ENCODE results near the gene RPL13A. TPM values are rescaled to one million over a fixed set of nuclear protein-coding genes. Genes with fewer than 3 reads are reported as not detected.
A peak's percentile ranks its signal among the peaks of the same experiment; 100 is the strongest.

The RPL13A gene
- total RNA-seq, 1 experiment from 2014 or later, result 1,196 TPM

DNA sequence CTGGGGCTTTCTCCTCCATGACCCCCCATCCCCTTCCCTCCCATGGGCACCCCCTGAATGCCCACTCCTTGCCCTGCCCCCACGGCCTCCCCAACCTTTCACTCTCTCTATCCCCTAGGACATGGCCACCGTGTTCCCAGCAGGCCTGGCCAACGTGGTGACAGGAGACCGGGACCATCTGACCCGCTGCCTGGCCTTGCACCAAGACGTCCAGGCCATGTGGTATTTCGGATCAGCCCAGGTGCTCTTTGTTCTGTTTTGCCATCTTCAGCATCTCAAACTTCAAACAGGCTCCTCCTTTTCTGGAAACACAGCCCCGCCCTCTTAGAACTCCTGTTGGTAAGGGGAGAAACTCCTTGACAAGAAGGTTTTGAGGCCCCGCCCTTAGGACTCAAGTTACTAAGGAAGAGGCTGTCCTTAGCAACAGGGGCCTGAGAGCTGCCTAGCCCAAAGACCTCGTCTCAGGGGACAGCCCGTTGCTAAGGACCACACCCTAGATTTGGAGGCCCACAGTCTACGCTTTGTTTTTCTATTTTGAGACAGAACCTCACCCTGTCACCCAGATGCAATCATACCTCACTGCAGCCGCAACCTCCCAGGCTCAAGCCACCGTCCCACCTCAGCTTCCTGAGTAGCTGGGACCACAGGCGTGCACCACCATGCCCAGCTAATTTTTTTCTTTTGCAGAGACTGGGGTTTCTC lies 18.5 kb upstream of the RPL13A start:
- Histone ChIP-seq H3K4me1 (ENCODE audit: control insufficient read depth, insufficient read depth, low read length) (no peaks in the 10 kb centered on the region), H3K9me3 (ENCODE audit: control insufficient read depth, insufficient read depth, low read depth, low read length) (no peaks in the 10 kb centered on the region), H3K36me3 (ENCODE audit: control insufficient read depth, insufficient read depth, low read length) (no peaks in the 10 kb centered on the region), H3K27ac (ENCODE audit: low read length) (no peak overlapping the region), H3K27me3 (ENCODE audit: control insufficient read depth, insufficient read depth, low read length) (no peaks in the 10 kb centered on the region), H3K4me3 (ENCODE audit: low read depth in 2 of 2, low read length in 2 of 2) (no peak overlapping the region)
- ATAC-seq (0 out of 2 replicates have a peak, but pooled peaks have one; percentile 46), DNase-seq (ENCODE audit: low read depth, low spot score) (no peak)
- TF ChIP-seq TCF7L2 (IDR thresholded peaks at IDR 0.05; ENCODE audit: low read depth, low read length) (no peak), SIN3A (IDR thresholded peaks at IDR 0.05; ENCODE audit: borderline replicate concordance, insufficient read depth, low read depth, low read length) (no peak), POLR2AphosphoS5 (IDR thresholded peaks at IDR 0.05; ENCODE audit: low read depth, low read length) (no peak)
- TF ChIP-seq, protein P1, sequence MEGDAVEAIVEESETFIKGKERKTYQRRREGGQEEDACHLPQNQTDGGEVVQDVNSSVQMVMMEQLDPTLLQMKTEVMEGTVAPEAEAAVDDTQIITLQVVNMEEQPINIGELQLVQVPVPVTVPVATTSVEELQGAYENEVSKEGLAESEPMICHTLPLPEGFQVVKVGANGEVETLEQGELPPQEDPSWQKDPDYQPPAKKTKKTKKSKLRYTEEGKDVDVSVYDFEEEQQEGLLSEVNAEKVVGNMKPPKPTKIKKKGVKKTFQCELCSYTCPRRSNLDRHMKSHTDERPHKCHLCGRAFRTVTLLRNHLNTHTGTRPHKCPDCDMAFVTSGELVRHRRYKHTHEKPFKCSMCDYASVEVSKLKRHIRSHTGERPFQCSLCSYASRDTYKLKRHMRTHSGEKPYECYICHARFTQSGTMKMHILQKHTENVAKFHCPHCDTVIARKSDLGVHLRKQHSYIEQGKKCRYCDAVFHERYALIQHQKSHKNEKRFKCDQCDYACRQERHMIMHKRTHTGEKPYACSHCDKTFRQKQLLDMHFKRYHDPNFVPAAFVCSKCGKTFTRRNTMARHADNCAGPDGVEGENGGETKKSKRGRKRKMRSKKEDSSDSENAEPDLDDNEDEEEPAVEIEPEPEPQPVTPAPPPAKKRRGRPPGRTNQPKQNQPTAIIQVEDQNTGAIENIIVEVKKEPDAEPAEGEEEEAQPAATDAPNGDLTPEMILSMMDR (IDR thresholded peaks at IDR 0.05), result no peak
- TF ChIP-seq, protein P2, sequence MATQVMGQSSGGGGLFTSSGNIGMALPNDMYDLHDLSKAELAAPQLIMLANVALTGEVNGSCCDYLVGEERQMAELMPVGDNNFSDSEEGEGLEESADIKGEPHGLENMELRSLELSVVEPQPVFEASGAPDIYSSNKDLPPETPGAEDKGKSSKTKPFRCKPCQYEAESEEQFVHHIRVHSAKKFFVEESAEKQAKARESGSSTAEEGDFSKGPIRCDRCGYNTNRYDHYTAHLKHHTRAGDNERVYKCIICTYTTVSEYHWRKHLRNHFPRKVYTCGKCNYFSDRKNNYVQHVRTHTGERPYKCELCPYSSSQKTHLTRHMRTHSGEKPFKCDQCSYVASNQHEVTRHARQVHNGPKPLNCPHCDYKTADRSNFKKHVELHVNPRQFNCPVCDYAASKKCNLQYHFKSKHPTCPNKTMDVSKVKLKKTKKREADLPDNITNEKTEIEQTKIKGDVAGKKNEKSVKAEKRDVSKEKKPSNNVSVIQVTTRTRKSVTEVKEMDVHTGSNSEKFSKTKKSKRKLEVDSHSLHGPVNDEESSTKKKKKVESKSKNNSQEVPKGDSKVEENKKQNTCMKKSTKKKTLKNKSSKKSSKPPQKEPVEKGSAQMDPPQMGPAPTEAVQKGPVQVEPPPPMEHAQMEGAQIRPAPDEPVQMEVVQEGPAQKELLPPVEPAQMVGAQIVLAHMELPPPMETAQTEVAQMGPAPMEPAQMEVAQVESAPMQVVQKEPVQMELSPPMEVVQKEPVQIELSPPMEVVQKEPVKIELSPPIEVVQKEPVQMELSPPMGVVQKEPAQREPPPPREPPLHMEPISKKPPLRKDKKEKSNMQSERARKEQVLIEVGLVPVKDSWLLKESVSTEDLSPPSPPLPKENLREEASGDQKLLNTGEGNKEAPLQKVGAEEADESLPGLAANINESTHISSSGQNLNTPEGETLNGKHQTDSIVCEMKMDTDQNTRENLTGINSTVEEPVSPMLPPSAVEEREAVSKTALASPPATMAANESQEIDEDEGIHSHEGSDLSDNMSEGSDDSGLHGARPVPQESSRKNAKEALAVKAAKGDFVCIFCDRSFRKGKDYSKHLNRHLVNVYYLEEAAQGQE (IDR thresholded peaks at IDR 0.05; ENCODE audit: insufficient read depth in 1 of 2, low read depth in 2 of 2, low read length in 1 of 2), result no peak
- BruUV-seq (replicated peaks), result no TSS peak
- CTCF ChIA-PET, result interaction anchor here (0.6 kb wide), 1 partner anchor 38 kb away, joined by 7 read pairs; no protein-coding TSS in a partner anchor
- intact Hi-C loops (cut with micrococcal nuclease; ENCODE audit: unreplicated experiment) (no loop called here), in situ Hi-C loops (cut with HindIII; ENCODE audit: low pct_unique_long_range_greater_than_20kb, low sequenced_read_pairs) (no loop called here)
- POLR2A ChIA-PET, result no interaction called here

GRCh38 chr19:49469828-49470614 lies 17.4 kb upstream of the RPL13A start:
- DNase-seq (ENCODE audit: low read depth, low spot score), result no peak
- CTCF ChIA-PET, result no interaction called here

More at GRCh38 chr19:49469828-49470614, 17.4 kb upstream of the RPL13A start:
- Histone ChIP-seq H3K4me3 (ENCODE audit: low read depth in 2 of 2, low read length in 2 of 2) (no peak overlapping the region), H3K27me3 (ENCODE audit: control insufficient read depth, insufficient read depth, low read length) (no peaks in the 10 kb centered on the region), H3K4me1 (ENCODE audit: control insufficient read depth, insufficient read depth, low read length) (no peaks in the 10 kb centered on the region), H3K36me3 (ENCODE audit: control insufficient read depth, insufficient read depth, low read length) (no peaks in the 10 kb centered on the region), H3K27ac (ENCODE audit: low read length) (no peak overlapping the region), H3K9me3 (ENCODE audit: control insufficient read depth, insufficient read depth, low read depth, low read length) (no peaks in the 10 kb centered on the region)
- intact Hi-C loops (cut with micrococcal nuclease; ENCODE audit: unreplicated experiment) (no loop called here), in situ Hi-C loops (cut with HindIII; ENCODE audit: low pct_unique_long_range_greater_than_20kb, low sequenced_read_pairs) (no loop called here)
- ATAC-seq, result no peak
- BruUV-seq (replicated peaks), result no TSS peak
- POLR2A ChIA-PET, result no interaction called here
- TF ChIP-seq, protein P1 (IDR thresholded peaks at IDR 0.05), result no peak; the same call in 1 of the 2 replicates
- TF ChIP-seq, protein P2 (IDR thresholded peaks at IDR 0.05; ENCODE audit: insufficient read depth in 1 of 2, low read depth in 2 of 2, low read length in 1 of 2), result no peak
- no peak for TF ChIP-seq POLR2AphosphoS5 (IDR thresholded peaks at IDR 0.05; ENCODE audit: low read depth, low read length)
- no peak for TF ChIP-seq SIN3A (IDR thresholded peaks at IDR 0.05; ENCODE audit: borderline replicate concordance, insufficient read depth, low read depth, low read length)
- TF ChIP-seq TCF7L2 (IDR thresholded peaks at IDR 0.05; ENCODE audit: low read depth, low read length), result no peak
